Measurements from ENCODE around the gene ATXN1.

Gene ATXN1

DNA sequence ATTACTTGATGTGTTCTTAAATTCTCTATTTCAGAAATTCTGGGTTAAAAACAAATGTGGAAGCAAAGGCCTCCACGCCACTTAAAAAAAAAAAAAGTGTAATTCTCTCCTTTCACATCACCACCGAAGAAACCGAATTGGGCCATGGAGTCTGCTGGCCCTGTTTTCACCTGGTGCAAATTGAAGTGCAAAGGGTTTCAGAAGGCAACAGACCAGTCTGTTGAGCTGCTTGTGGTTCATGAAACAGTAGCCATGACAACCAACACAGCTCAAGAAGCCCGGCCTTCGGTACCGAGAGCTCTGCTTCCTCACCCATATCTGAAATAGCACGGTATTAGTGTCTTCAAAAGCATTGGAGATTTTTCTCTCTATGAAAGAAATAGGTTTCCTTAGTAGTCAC lies 459.7 kb downstream of the ATXN1 start:
- no peak overlapping the region for H3K27ac ChIP-seq (replicated peaks)
- TF ChIP-seq, protein P1, sequence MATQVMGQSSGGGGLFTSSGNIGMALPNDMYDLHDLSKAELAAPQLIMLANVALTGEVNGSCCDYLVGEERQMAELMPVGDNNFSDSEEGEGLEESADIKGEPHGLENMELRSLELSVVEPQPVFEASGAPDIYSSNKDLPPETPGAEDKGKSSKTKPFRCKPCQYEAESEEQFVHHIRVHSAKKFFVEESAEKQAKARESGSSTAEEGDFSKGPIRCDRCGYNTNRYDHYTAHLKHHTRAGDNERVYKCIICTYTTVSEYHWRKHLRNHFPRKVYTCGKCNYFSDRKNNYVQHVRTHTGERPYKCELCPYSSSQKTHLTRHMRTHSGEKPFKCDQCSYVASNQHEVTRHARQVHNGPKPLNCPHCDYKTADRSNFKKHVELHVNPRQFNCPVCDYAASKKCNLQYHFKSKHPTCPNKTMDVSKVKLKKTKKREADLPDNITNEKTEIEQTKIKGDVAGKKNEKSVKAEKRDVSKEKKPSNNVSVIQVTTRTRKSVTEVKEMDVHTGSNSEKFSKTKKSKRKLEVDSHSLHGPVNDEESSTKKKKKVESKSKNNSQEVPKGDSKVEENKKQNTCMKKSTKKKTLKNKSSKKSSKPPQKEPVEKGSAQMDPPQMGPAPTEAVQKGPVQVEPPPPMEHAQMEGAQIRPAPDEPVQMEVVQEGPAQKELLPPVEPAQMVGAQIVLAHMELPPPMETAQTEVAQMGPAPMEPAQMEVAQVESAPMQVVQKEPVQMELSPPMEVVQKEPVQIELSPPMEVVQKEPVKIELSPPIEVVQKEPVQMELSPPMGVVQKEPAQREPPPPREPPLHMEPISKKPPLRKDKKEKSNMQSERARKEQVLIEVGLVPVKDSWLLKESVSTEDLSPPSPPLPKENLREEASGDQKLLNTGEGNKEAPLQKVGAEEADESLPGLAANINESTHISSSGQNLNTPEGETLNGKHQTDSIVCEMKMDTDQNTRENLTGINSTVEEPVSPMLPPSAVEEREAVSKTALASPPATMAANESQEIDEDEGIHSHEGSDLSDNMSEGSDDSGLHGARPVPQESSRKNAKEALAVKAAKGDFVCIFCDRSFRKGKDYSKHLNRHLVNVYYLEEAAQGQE (IDR thresholded peaks at IDR 0.05; ENCODE audit: insufficient replicate concordance, low read depth), result no peak
- TF ChIP-seq GABPA (IDR thresholded peaks at IDR 0.05; ENCODE audit: low read depth), result no peak
- TF ChIP-seq, protein P2, sequence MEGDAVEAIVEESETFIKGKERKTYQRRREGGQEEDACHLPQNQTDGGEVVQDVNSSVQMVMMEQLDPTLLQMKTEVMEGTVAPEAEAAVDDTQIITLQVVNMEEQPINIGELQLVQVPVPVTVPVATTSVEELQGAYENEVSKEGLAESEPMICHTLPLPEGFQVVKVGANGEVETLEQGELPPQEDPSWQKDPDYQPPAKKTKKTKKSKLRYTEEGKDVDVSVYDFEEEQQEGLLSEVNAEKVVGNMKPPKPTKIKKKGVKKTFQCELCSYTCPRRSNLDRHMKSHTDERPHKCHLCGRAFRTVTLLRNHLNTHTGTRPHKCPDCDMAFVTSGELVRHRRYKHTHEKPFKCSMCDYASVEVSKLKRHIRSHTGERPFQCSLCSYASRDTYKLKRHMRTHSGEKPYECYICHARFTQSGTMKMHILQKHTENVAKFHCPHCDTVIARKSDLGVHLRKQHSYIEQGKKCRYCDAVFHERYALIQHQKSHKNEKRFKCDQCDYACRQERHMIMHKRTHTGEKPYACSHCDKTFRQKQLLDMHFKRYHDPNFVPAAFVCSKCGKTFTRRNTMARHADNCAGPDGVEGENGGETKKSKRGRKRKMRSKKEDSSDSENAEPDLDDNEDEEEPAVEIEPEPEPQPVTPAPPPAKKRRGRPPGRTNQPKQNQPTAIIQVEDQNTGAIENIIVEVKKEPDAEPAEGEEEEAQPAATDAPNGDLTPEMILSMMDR (IDR thresholded peaks at IDR 0.05; ENCODE audit: insufficient read depth, low read length), result no peak
- TF ChIP-seq POLR2AphosphoS5 (IDR thresholded peaks at IDR 0.05; ENCODE audit: low read depth), result no peak
- TF ChIP-seq SPI1 (IDR thresholded peaks at IDR 0.05; ENCODE audit: borderline replicate concordance, low read depth), result no peak
- DNase-seq (ENCODE audit: low read depth in 1 of 2, low spot score in 1 of 2), result no peak
- no peaks in the 10 kb centered on the region for H3K27me3 ChIP-seq (ENCODE audit: insufficient read depth, poor library complexity, severe bottlenecking)
- H3K4me3 ChIP-seq (replicated peaks; ENCODE audit: insufficient read depth, low read length), result no peak overlapping the region

DNA sequence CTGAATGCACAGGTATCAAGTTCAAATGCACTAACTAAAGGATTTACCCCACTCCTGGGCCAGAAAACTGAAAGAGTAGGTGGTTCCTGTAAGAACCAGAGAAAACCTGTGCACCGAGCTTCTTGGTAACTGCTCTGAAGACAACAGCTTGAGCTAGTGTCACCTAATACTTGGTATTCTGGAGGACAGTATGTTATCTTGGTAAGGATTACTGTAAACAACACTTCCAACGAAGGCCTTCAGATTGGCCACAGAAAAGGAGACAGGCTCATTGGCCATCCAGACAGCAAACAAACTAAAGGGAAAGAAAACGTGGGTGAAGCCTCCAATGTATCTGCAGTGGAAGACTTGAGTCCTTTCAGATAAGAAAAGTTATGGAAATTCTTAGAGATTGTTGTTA lies 461.4 kb downstream of the ATXN1 start:
- Histone ChIP-seq H3K4me3 (replicated peaks; ENCODE audit: insufficient read depth, low read length) (no peak overlapping the region), H3K27ac (replicated peaks) (no peak overlapping the region), H3K27me3 (ENCODE audit: insufficient read depth, poor library complexity, severe bottlenecking) (no peaks in the 10 kb centered on the region)
- DNase-seq (ENCODE audit: low read depth in 1 of 2, low spot score in 1 of 2), result no peak
- TF ChIP-seq GABPA (IDR thresholded peaks at IDR 0.05; ENCODE audit: low read depth) (no peak), POLR2AphosphoS5 (IDR thresholded peaks at IDR 0.05; ENCODE audit: low read depth) (no peak), SPI1 (IDR thresholded peaks at IDR 0.05; ENCODE audit: borderline replicate concordance, low read depth) (no peak)
- TF ChIP-seq, protein P2 (IDR thresholded peaks at IDR 0.05; ENCODE audit: insufficient read depth, low read length), result no peak
- TF ChIP-seq, protein P1 (IDR thresholded peaks at IDR 0.05; ENCODE audit: insufficient replicate concordance, low read depth), result no peak

DNA sequence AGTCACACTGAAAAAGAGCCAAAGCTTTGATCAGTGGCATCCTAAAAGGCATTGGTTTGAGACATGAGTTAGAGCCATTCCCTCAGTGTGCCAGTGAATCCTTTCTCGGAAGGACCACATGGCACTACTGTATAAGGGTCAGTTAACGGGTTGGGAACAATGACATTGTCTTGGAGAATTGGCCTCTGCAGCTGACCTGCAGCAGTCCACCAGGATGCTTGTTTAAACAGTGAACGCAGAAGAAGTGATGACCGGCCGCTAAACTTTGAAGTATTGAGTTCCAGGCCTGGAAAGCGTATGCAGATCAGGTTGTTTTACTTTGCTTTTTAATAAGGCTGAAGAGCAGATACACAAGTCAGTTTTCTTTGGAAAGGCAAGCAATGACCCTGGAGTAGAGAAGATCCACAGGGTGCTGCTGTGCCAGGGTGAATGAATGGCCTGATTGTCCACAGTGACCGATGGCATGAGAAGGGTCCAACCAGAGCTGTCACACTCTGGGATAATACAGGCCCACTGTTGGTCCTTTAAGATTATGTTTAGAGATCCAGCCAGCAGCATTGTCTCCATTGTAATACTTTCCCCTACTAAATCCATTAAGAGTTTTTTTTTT lies 465.1 kb downstream of the ATXN1 start:
- TF ChIP-seq, protein P2 (IDR thresholded peaks at IDR 0.05; ENCODE audit: insufficient read depth, low read length), result no peak
- TF ChIP-seq GABPA (IDR thresholded peaks at IDR 0.05; ENCODE audit: low read depth), result no peak
- TF ChIP-seq POLR2AphosphoS5 (IDR thresholded peaks at IDR 0.05; ENCODE audit: low read depth), result no peak
- TF ChIP-seq, protein P1 (IDR thresholded peaks at IDR 0.05; ENCODE audit: insufficient replicate concordance, low read depth), result no peak
- no peak for TF ChIP-seq SPI1 (IDR thresholded peaks at IDR 0.05; ENCODE audit: borderline replicate concordance, low read depth)
- no peak overlapping the region for H3K27ac ChIP-seq (replicated peaks)
- no peak for DNase-seq (ENCODE audit: low read depth in 1 of 2, low spot score in 1 of 2)
- H3K4me3 ChIP-seq (replicated peaks; ENCODE audit: insufficient read depth, low read length), result no peak overlapping the region
- H3K27me3 ChIP-seq (ENCODE audit: insufficient read depth, poor library complexity, severe bottlenecking), result no peaks in the 10 kb centered on the region

Measured in HL-60 (cell line).